ENCODE data around the gene IL31RA.

- no peak for TF ChIP-seq CTCF (conservative IDR thresholded peaks at IDR 0.05)
- no peak for TF ChIP-seq ZFX (IDR thresholded peaks at IDR 0.05)
These were observed 9.2 kb upstream of the IL31RA start for GRCh38 chr5:55841976-55842375.

Data from C4-2B (cell line).